T-helper 17 cell (primary cell): ENCODE measurements around the gene LRRC8A. TPM values are rescaled to one million over a fixed set of nuclear protein-coding genes. Genes with fewer than 3 reads are reported as not detected.

ENCODE experiments used
- ATAC-seq: fragments of 150-1000 bp; cut with Tn5 transposase; 2 replicates; pipeline ENCODE4 v1.10.0; 2021; ENCODE audit warnings: mild to moderate bottlenecking, moderate library complexity
- DNase-seq, 3 donors: peaks; one replicate each; pipeline versions ENCODE4 v3.0.0 to v3.0.0-alpha.2; 2020 to 2021
- H3K9me3 ChIP-seq: one replicate; pipeline ENCODE4 v1.7.0; 2013; ENCODE audit warnings: low read length, mild to moderate bottlenecking; ENCODE audit not compliant: control insufficient read depth, poor library complexity, severe bottlenecking
- H3K27ac Mint-ChIP-seq: one replicate; pipeline ENCODE4 v1.8.0; 2022; ENCODE audit warnings: mild to moderate bottlenecking, moderate library complexity, mixed read lengths
- H3K27me3 Mint-ChIP-seq: one replicate; pipeline ENCODE4 v1.8.0; 2022; ENCODE audit warnings: mixed read lengths
- H3K36me3 Mint-ChIP-seq: one replicate; pipeline ENCODE4 v1.8.0; 2022; ENCODE audit warnings: low read depth, mixed read lengths
- H3K4me1 Mint-ChIP-seq: one replicate; pipeline ENCODE4 v1.8.0; 2022; ENCODE audit warnings: mild to moderate bottlenecking, mixed read lengths
- H3K4me3 Mint-ChIP-seq: one replicate; pipeline ENCODE4 v1.8.0; 2022; ENCODE audit warnings: mild to moderate bottlenecking, moderate library complexity, mixed read lengths
- total RNA-seq, 4 donors: library from RNA in 2 of 4; stranded (reverse) in 2 of 4; gene quantifications; one replicate each; pipeline ENCODE4 v1.2.3 and lab custom pipeline; 2022 to 2026

Gene LRRC8A
- total RNA-seq, 2 donors from 2014 or later = 28.9 to 30.3 TPM

DNA sequence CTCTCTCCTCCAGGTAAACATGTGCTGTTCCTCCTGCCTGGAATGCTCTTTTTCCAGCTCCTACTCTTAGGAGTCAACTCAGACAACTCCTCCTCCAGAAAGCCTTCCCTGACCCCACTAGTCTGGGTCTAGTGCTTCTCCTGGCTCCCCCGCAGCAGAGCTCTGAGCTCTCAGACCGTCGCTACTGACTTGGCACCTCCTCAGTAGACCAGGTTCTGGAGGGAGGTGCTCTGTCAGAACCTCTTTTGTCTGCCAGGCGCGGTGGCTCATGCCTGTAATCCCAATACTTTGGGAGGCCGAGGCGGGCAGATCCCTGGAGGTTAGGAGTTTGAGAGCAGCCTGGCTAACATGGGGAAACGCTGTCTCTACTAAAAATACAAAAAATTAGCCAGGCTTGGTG lies 3.4 kb downstream of the LRRC8A start:
- H3K4me1 Mint-ChIP-seq = peaks cover 50% of the 10 kb centered on the region
- DNase-seq (no peak), ATAC-seq (no peak)
- peak overlapping the region; percentile 50 for H3K4me3 Mint-ChIP-seq
- peaks cover 3% of the 10 kb centered on the region for H3K36me3 Mint-ChIP-seq
- peak overlapping the region; percentile 78 for H3K27ac Mint-ChIP-seq
- H3K9me3 ChIP-seq = no peaks in the 10 kb centered on the region
- no peaks in the 10 kb centered on the region for H3K27me3 Mint-ChIP-seq

DNA sequence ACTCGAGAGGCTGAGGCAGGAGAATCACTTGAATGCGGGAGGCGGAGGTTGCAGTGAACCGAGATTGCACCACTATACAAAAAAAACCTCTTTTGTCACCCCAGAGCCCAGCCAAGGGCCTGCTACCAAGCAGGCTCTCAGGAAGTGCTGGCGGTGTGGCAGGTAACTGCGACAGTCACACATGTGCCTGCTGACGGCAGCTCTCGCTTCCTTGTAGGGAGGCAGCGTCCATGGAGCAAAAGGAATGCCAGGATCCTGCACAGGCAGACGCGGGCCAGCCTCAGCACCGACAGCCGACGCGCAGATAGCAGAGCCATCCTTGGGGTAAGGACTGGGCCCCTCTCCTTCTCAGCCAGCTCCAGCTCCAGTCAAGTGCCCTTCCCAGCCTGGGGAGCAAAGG lies 3.9 kb downstream of the LRRC8A start:
- Mint-ChIP-seq H3K27ac (peak overlapping the region; percentile 78), H3K4me3 (peak overlapping the region; percentile 50), H3K27me3 (no peaks in the 10 kb centered on the region), H3K4me1 (peaks cover 50% of the 10 kb centered on the region), H3K36me3 (peaks cover 3% of the 10 kb centered on the region)
- ATAC-seq (no peak), DNase-seq (no peak)
- H3K9me3 ChIP-seq = no peaks in the 10 kb centered on the region

DNA sequence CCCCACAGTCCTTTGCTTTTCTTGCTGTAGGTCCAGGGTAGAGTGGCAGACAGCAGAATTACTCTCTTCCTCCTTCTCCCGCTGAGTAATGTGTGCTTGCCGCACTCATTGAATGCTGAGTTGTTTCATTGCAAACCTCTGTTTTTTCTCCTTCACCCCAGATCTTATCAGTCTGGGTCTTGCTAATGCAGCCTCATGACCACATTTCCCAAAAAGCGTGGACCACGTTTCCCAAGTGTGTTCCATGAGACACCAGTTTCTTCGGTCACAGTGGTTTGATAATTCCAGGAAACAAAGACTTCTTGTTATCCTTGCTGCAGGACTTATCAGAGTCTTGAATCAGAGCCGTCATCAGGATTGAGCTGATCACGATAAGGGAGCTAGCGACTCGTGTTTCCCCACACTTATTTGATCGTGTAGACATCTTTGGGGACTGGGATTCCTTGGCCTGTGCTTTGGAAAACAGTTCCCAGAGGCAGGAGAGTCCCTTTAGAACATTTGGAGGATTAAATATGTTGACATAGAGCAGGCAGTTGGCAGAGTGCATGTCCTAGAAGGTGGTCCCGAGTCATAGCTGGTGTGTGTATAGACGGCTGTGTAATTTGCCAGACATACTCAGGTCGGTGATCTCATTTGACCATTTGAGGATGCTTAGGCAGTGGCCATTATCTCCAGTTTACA lies 4.4 kb downstream of the LRRC8A start:
- H3K4me3 Mint-ChIP-seq = no peak overlapping the region
- peaks cover 46% of the 10 kb centered on the region for H3K4me1 Mint-ChIP-seq
- DNase-seq (no peak), ATAC-seq (no peak)
- H3K27me3 Mint-ChIP-seq = no peaks in the 10 kb centered on the region
- H3K9me3 ChIP-seq = no peaks in the 10 kb centered on the region
- H3K27ac Mint-ChIP-seq = peak overlapping the region; percentile 78
- H3K36me3 Mint-ChIP-seq = peaks cover 3% of the 10 kb centered on the region

DNA sequence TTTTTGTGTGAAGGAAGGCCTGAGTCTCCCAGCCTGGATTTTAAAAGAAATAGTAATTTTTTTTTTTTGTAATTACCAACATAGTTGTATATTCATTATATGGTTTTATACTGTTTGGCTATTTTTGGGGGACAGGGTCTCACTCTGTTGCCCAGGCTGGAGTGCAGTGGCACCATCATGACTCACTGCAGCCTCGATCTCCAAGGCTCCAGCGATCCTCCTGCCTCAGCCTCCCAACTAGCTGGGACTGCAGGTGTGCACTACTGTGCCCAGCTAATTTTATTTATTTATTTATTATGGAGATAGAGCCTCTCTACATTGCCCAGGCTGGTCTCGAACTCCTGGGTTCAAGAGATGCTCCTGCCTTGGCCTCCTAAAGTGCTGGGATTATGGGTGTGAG lies 5.1 kb downstream of the LRRC8A start:
- DNase-seq = no peak
- Mint-ChIP-seq H3K4me3 (no peak overlapping the region), H3K27ac (no peak overlapping the region), H3K36me3 (no peaks in the 10 kb centered on the region), H3K4me1 (peaks cover 47% of the 10 kb centered on the region), H3K27me3 (no peaks in the 10 kb centered on the region)
- ATAC-seq = no peak
- H3K9me3 ChIP-seq = no peaks in the 10 kb centered on the region

DNA sequence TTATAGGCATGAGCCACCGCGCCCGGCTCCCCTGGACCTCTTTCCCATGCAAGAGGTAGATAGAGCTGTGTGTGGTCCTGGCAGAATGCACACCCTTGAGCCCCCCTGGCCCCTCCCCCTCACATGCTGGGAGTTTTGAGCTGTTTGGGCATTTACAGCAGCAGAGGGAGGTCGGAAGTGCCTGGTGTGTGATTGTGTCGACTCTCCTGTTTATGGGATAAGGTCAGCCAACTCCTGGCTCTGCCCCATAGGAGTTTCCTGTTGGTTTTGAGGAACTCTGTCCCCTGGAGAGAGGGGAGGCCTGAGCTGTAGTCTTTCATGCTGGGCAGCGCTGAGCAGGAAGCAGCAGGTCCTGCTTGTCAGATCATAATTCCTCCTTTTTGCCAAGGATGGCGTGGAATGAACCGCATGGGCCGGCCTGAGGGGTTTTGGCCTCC lies 6.0 kb downstream of the LRRC8A start:
- no peaks in the 10 kb centered on the region for H3K36me3 Mint-ChIP-seq
- no peak for ATAC-seq
- H3K27me3 Mint-ChIP-seq = no peaks in the 10 kb centered on the region
- H3K4me3 Mint-ChIP-seq = no peak overlapping the region
- peak overlapping the region; percentile 59 for H3K27ac Mint-ChIP-seq
- H3K4me1 Mint-ChIP-seq = peaks cover 45% of the 10 kb centered on the region
- DNase-seq = no peak
- H3K9me3 ChIP-seq = no peaks in the 10 kb centered on the region

DNA sequence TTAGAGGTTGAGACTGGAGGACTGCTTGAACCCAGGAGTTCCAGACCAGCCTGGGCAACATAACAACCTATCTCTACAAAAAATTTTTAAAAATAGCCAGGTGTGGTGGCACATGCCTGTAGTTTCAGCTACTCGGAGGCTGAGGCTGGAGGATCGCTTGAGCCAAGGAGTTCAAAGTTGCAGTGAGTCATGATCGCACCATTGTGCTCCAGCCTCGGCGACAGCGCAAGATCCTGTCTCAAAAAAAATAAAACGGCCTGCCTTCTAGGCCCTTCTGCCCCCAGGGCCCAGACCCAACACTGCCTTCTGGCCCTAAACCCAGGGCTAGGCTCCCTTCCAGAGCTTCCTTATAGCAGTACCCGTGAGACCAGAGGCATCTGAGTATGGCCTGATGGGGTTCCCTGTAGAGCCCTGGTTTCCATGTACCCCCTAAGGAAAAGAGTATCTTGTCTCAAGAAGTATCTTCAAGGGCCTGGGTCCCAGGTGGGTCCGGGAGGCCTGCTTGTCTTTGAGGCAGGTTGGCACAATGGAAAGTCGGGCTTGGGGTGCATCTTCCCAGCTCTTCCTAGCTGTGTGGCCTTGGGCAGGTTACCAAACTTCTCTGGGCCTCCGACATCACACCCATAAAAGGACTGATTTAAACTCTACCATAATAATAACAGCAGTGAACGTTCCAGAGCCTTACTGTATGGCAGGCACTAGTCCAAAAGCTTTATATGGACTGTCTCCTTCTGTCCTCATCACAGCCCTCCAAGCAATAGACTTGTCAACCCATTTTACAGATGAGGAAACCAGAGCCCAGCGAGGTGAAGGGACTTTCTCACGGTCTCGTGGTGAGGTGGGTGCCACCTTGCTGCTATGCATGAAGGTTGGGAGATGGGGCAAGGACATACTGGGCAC lies 9.6 kb downstream of the LRRC8A start:
- Mint-ChIP-seq H3K36me3 (peaks cover 2% of the 10 kb centered on the region), H3K27ac (peak overlapping the region; percentile 32), H3K4me3 (no peak overlapping the region), H3K4me1 (peaks cover 30% of the 10 kb centered on the region), H3K27me3 (no peaks in the 10 kb centered on the region)
- DNase-seq (no peak), ATAC-seq (no peak)
- no peaks in the 10 kb centered on the region for H3K9me3 ChIP-seq

DNA sequence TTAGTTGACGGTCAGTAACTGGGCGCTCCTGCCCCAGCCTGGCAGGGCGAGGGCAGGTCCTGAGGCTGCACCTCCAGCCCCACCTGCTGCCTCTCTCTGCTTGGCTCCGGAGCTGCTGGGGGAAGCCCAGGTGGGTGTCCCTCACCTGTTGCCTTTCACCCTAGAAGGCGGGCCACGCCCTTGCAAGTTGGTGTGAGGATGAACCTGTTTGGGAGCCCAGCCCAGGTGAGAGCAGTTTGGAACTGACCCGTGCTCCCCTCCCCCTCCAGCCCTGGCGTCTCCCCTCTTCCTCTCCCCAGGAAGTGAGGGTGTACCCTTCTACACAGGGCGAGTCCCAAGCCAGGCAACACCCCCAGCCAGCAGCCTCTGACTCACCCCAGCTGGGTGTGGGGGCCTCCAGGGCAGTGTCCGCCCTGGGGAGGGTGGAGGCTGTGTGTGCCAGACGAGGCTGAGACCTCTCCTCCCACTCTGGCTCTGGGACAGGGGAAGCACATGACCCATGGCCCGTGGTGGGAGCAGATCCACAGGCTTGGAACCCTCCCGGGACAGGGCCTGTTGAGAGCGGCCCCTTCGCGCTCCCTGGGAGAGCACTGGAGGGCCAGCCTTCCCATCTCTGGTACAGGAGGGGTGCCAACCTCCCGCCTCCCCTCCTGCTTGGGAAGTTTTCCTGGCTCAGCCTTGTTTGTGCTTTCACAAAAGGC lies 10.4 kb downstream of the LRRC8A start:
- Mint-ChIP-seq H3K4me3 (no peak overlapping the region), H3K4me1 (peaks cover 32% of the 10 kb centered on the region), H3K36me3 (peaks cover 2% of the 10 kb centered on the region), H3K27ac (peak overlapping the region; percentile 78), H3K27me3 (no peaks in the 10 kb centered on the region)
- DNase-seq (no peak), ATAC-seq (peak; percentile 50)
- no peaks in the 10 kb centered on the region for H3K9me3 ChIP-seq

DNA sequence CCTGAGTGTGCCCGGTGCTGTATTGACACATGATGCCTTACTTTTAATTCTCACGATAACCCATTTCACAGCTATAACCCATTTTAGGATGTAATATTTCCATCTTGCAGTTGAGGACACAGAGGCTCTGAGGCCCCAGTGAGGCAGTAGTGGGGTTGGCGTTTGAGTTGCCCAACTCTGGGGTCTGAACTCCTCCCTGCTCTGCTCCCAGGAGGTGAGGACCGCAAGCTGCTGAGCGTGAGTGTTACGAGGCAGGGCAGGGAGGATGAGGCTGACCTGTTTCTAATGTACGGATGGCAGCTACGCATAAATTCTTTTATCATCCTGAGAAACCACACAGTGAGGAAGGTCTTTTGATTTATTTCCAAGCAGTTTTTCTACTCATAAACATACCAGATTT lies 11.4 kb downstream of the LRRC8A start:
- peaks cover 2% of the 10 kb centered on the region for H3K36me3 Mint-ChIP-seq
- H3K4me3 Mint-ChIP-seq = no peak overlapping the region
- ATAC-seq (no peak), DNase-seq (no peak)
- H3K9me3 ChIP-seq = no peaks in the 10 kb centered on the region
- H3K4me1 Mint-ChIP-seq = peaks cover 39% of the 10 kb centered on the region
- H3K27me3 Mint-ChIP-seq = no peaks in the 10 kb centered on the region
- H3K27ac Mint-ChIP-seq = peak overlapping the region; percentile 78

DNA sequence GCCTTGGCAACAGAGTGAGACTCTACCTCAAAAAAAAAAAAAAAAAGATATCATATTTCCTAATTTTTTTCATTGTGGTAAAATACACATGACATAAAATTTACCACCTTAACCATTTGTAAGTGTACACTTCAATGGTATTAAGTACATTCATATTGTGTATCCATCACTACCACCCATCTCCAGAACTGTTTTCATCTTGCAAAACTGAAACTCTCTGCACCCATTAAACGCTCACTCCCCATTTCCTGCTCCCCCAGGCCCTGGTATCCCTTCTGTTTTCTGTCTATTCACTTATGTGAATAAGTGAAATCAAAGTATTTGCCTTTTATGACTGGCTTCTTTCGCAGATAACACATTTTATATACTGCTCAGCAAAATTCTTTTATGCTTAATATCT lies 12.8 kb downstream of the LRRC8A start:
- no peak for DNase-seq
- peaks cover 2% of the 10 kb centered on the region for H3K36me3 Mint-ChIP-seq

DNA sequence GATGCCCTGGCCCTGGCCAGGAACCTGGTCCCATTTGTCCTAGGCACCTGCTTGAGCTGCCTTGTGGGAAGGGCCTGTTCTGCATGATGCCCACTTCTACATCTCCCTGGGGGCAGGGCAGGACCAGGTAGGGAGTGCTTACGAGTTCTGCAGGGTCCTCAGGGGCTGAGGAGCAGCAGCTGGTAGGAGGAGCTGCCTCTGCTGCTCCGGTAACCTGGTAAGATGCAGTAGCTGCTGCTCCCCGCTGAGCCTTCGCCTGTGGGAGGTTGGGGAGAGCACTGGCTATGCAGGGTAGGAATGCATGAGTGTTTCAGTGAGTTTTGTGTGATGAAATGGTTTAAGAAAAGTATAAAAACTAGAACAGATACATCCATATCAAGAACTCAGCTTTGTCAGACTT lies 13.6 kb downstream of the LRRC8A start:
- no peaks in the 10 kb centered on the region for H3K9me3 ChIP-seq
- Mint-ChIP-seq H3K27me3 (no peaks in the 10 kb centered on the region), H3K36me3 (peaks cover 2% of the 10 kb centered on the region), H3K4me1 (peaks cover 49% of the 10 kb centered on the region), H3K27ac (peak overlapping the region; percentile 85), H3K4me3 (no peak overlapping the region)
- ATAC-seq (no peak), DNase-seq (no peak)

More for the DNA sequence above, 12.8 kb downstream of the LRRC8A start:
- Mint-ChIP-seq H3K4me1 (peaks cover 46% of the 10 kb centered on the region), H3K27me3 (no peaks in the 10 kb centered on the region), H3K27ac (peak overlapping the region; percentile 85), H3K4me3 (peak overlapping the region; percentile 78)
- no peak for ATAC-seq
- no peaks in the 10 kb centered on the region for H3K9me3 ChIP-seq

DNA sequence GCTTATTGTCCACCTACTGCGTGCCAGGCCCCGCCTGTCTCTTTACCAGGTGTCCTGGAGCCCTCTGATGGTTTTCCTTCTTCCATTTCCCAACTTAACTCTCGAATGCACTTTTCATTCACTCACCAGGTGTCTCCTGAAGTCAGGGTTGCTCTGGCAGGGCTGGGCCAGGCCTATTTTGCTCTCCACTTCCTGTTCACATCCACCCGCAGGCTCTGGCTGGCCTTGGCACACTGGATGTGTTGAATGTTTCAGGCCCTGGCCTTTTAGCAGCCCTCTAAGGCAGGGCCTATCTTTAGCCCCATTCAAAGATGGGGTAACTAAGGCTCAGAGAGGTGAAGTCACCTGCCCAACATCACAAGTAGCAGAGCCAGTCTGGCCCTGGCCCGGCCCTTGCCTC lies 16.4 kb downstream of the LRRC8A start:
- ATAC-seq (no peak), DNase-seq (no peak)
- peak overlapping the region; percentile 84 for H3K4me3 Mint-ChIP-seq
- H3K27ac Mint-ChIP-seq = peak overlapping the region; percentile 91
- H3K9me3 ChIP-seq = no peaks in the 10 kb centered on the region
- peaks cover 2% of the 10 kb centered on the region for H3K36me3 Mint-ChIP-seq
- peaks cover 52% of the 10 kb centered on the region for H3K4me1 Mint-ChIP-seq
- no peaks in the 10 kb centered on the region for H3K27me3 Mint-ChIP-seq

DNA sequence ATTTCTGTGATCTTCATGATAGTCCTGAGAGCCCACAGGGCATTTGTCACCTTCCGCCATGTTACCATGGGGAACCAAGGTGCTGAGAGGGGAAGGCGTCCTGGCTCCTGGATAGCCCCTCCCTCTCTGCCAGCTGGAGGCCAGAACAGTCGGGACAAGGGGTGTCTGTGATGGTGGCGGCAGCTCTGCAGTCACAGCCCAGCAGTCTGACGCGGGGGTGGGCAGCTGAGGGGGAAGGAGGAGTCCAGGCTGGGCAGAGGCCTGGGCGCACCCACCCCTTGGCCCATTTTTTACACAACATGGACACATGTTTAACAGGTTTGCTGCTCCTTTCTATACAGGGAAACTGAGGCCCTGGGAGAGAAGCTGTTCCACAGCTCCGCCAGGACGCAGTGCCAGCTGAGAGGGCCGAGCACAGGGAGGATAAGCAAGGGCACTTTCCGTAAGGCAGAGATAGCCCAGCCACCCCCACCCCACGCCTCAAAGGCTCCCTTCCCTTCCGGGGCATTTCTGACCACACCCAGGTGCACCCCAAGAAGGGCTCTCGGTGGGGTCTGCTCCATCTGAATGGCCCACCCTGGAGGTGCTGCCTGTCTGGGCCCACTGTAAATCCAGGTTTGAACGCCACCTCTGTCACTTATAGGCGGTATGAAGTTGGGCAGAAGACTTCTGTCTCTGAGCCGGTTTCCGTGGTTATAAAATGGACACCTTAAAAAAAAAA lies 17.1 kb downstream of the LRRC8A start:
- Mint-ChIP-seq H3K27ac (peak overlapping the region; percentile 91), H3K4me1 (peaks cover 54% of the 10 kb centered on the region), H3K27me3 (no peaks in the 10 kb centered on the region), H3K4me3 (peak overlapping the region; percentile 84), H3K36me3 (peaks cover 2% of the 10 kb centered on the region)
- ATAC-seq (no peak), DNase-seq (no peak)
- H3K9me3 ChIP-seq = no peaks in the 10 kb centered on the region
